PC-9 (cell line): Measurements from ENCODE around the gene TDRD1. TPM values are rescaled to one million over a fixed set of nuclear protein-coding genes. Genes with fewer than 3 reads are reported as not detected.

Source experiments
- BruUV-seq: library from RNA; stranded (reverse); fragments of 400-500 nt; replicated peaks from 2 replicates; lab custom pipeline; 2021; lab: Mats Ljungman, UMichigan
- CTCF ChIA-PET: fragments of 300-600 bp; sonication (Branson Sonifier 250); formaldehyde crosslinking; loops from one replicate; lab custom pipeline; 2022; ENCODE audit warnings: antibody characterized with exemption; lab: Charles Lee
- POLR2A ChIA-PET: fragments of 300-600 bp; sonication (Branson Sonifier 250); formaldehyde crosslinking; loops from one replicate; lab custom pipeline; 2022; ENCODE audit warnings: antibody characterized with exemption; ENCODE audit not compliant: unreplicated experiment; lab: Charles Lee
- DNase-seq, 2 experiments: peaks; one replicate each; pipeline versions ENCODE4 v3.0.0 to v3.0.0-alpha.2; 2015 to 2022; ENCODE audit warnings: mixed read lengths in 1 of 2
- H2AFZ ChIP-seq: fragments of 200-600 bp; sonication (generic); 2 replicates; pipeline ENCODE4 v1.8.1; 2017; ENCODE audit warnings: antibody characterized with exemption
- H3F3A ChIP-seq: fragments of 200-600 bp; sonication (generic); 2 replicates; pipeline ENCODE4 v1.8.1; 2017; ENCODE audit warnings: antibody characterized with exemption, mild to moderate bottlenecking, low read depth; ENCODE audit not compliant: insufficient read depth
- H3K27ac ChIP-seq: fragments of 200-600 bp; sonication (generic); 2 replicates; pipeline ENCODE4 v1.6.1; 2016; ENCODE audit warnings: mixed run types
- H3K27me3 ChIP-seq: fragments of 200-600 bp; sonication (generic); 2 replicates; pipeline ENCODE4 v1.6.1; 2016; ENCODE audit warnings: low read depth, mixed run types; ENCODE audit not compliant: insufficient read depth
- H3K36me3 ChIP-seq: fragments of 200-600 bp; sonication (generic); 2 replicates; pipeline ENCODE4 v1.6.1; 2016; ENCODE audit warnings: low read depth, mixed run types
- H3K4me1 ChIP-seq: fragments of 200-600 bp; sonication (generic); replicated peaks from 2 replicates; pipeline ENCODE4 v1.6.1; 2016; ENCODE audit warnings: mixed run types; ENCODE audit not compliant: insufficient read depth
- H3K4me2 ChIP-seq: fragments of 200-600 bp; sonication (generic); 2 replicates; pipeline ENCODE4 v1.6.1; 2017; ENCODE audit warnings: mixed run types
- H3K4me3 ChIP-seq: fragments of 200-600 bp; sonication (generic); 2 replicates; pipeline ENCODE4 v1.6.1; 2016; ENCODE audit warnings: mixed run types
- H3K79me2 ChIP-seq: fragments of 200-600 bp; sonication (generic); 2 replicates; pipeline ENCODE4 v1.6.1; 2017; ENCODE audit warnings: low read depth, mixed run types
- H3K9me2 ChIP-seq: fragments of 200-600 bp; sonication (generic); 2 replicates; pipeline ENCODE4 v1.8.1; 2017; ENCODE audit warnings: mild to moderate bottlenecking; ENCODE audit not compliant: insufficient read depth
- H3K9me3 ChIP-seq: fragments of 200-600 bp; sonication (generic); 2 replicates; pipeline ENCODE4 v1.8.1; 2016; ENCODE audit warnings: low read depth; ENCODE audit not compliant: insufficient read depth
- H4K20me1 ChIP-seq: fragments of 200-600 bp; sonication (generic); 2 replicates; pipeline ENCODE4 v1.8.1; 2017; ENCODE audit not compliant: insufficient read depth
- CTCF ChIP-seq: fragments of 200-600 bp; sonication (generic); conservative IDR thresholded peaks from 2 replicates; pipeline ENCODE4 v1.6.1; 2017; ENCODE audit warnings: mixed run types, antibody characterized with exemption, mild to moderate bottlenecking, moderate library complexity
- EZH2 ChIP-seq: fragments of 200-600 bp; sonication (generic); IDR thresholded peaks from 2 replicates; pipeline ENCODE4 v1.8.0; 2017; ENCODE audit warnings: antibody characterized with exemption, low read depth
- intact Hi-C: fragments of 100-400 bp; cut with micrococcal nuclease; formaldehyde crosslinking; loops from one replicate; pipeline ENCODE4 v1.10.0; 2022; ENCODE audit not compliant: unreplicated experiment
- total RNA-seq: library from RNA; stranded (reverse); gene quantifications from 2 replicates; pipeline ENCODE4 v1.2.3, GENCODE V29; 2021

The TDRD1 gene
- total RNA-seq, 1 experiment from 2014 or later = not detected

- H3K4me2 ChIP-seq = no peak overlapping the region
- CTCF ChIA-PET = no interaction called here
Measured at GRCh38 chr10:114212153-114212552, 33.0 kb downstream of the TDRD1 start.

GRCh38 chr10:114215033-114215432 is 35.9 kb downstream of the TDRD1 start:
- H3K9me2 ChIP-seq = no peaks in the 10 kb centered on the region

More at GRCh38 chr10:114212153-114212552, 33.0 kb downstream of the TDRD1 start:
- intact Hi-C loops = no loop called here
- Histone ChIP-seq H3F3A (no peaks in the 10 kb centered on the region), H3K9me3 (no peaks in the 10 kb centered on the region), H3K4me3 (no peak overlapping the region), H3K9me2 (no peaks in the 10 kb centered on the region), H3K79me2 (no peaks in the 10 kb centered on the region), H3K27me3 (no peaks in the 10 kb centered on the region), H4K20me1 (no peaks in the 10 kb centered on the region), H3K36me3 (no peaks in the 10 kb centered on the region), H3K4me1 (no peaks in the 10 kb centered on the region), H2AFZ (no peak overlapping the region), H3K27ac (no peak overlapping the region)
- TF ChIP-seq EZH2 (no peak), CTCF (no peak)
- POLR2A ChIA-PET = no interaction called here
- BruUV-seq = no TSS peak
- no peak for DNase-seq

GRCh38 chr10:114220281-114220680 is 41.1 kb downstream of the TDRD1 start:
- no TSS peak for BruUV-seq
- no peak overlapping the region for H3K4me2 ChIP-seq
- ChIA-PET POLR2A (no interaction called here), CTCF (no interaction called here)
- H3K4me3 ChIP-seq = no peak overlapping the region
- H3K36me3 ChIP-seq = no peaks in the 10 kb centered on the region
- H2AFZ ChIP-seq = no peak overlapping the region
- TF ChIP-seq EZH2 (no peak), CTCF (no peak)
- H4K20me1 ChIP-seq = no peaks in the 10 kb centered on the region
- no peaks in the 10 kb centered on the region for H3K4me1 ChIP-seq
- intact Hi-C loops = no loop called here
- H3K79me2 ChIP-seq = no peaks in the 10 kb centered on the region
- no peaks in the 10 kb centered on the region for H3F3A ChIP-seq
- H3K9me3 ChIP-seq = no peaks in the 10 kb centered on the region
- H3K27ac ChIP-seq = no peak overlapping the region
- no peaks in the 10 kb centered on the region for H3K27me3 ChIP-seq
- DNase-seq = no peak
- no peaks in the 10 kb centered on the region for H3K9me2 ChIP-seq

More at GRCh38 chr10:114215033-114215432, 35.9 kb downstream of the TDRD1 start:
- Histone ChIP-seq H2AFZ (no peak overlapping the region), H3K79me2 (no peaks in the 10 kb centered on the region), H3F3A (no peaks in the 10 kb centered on the region), H3K27me3 (no peaks in the 10 kb centered on the region), H3K4me1 (no peaks in the 10 kb centered on the region), H3K9me3 (no peaks in the 10 kb centered on the region), H3K4me2 (no peak overlapping the region), H3K27ac (no peak overlapping the region), H4K20me1 (no peaks in the 10 kb centered on the region), H3K4me3 (no peak overlapping the region), H3K36me3 (no peaks in the 10 kb centered on the region)
- ChIA-PET CTCF (no interaction called here), POLR2A (no interaction called here)
- intact Hi-C loops = no loop called here
- no peak for DNase-seq
- BruUV-seq = no TSS peak
- TF ChIP-seq EZH2 = no peak
- TF ChIP-seq CTCF = no peak
